Measurements from ENCODE around the gene ZNF460. TPM values are rescaled to one million over a fixed set of nuclear protein-coding genes. Genes with fewer than 3 reads are reported as not detected.

ZNF460 gene
- total and polyA plus RNA-seq, 8 donors, result 3.7 to 55.3 (median 6.1) TPM

- DNase-seq, result peak; percentile 91 to 98 (median 94)
- TF ChIP-seq, protein P1, sequence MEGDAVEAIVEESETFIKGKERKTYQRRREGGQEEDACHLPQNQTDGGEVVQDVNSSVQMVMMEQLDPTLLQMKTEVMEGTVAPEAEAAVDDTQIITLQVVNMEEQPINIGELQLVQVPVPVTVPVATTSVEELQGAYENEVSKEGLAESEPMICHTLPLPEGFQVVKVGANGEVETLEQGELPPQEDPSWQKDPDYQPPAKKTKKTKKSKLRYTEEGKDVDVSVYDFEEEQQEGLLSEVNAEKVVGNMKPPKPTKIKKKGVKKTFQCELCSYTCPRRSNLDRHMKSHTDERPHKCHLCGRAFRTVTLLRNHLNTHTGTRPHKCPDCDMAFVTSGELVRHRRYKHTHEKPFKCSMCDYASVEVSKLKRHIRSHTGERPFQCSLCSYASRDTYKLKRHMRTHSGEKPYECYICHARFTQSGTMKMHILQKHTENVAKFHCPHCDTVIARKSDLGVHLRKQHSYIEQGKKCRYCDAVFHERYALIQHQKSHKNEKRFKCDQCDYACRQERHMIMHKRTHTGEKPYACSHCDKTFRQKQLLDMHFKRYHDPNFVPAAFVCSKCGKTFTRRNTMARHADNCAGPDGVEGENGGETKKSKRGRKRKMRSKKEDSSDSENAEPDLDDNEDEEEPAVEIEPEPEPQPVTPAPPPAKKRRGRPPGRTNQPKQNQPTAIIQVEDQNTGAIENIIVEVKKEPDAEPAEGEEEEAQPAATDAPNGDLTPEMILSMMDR (IDR thresholded peaks at IDR 0.05), result peak; percentile 7 to 9
- Histone ChIP-seq H3K36me3 (peaks cover 0 to 13% of the 10 kb centered on the region in 2 donors), H3K4me3 (peak overlapping the region; percentile 91 to 96), H3K27me3 (no peaks in the 10 kb centered on the region), H3K4me1 (peaks cover 11 to 32% of the 10 kb centered on the region in 2 donors), H3K27ac (peak overlapping the region; percentile 93 to 99), H3K9me3 (no peaks in the 10 kb centered on the region)
- intact Hi-C loops (cut with DNase I), result no loop called here
- peak; percentile 96 for ATAC-seq
These were observed 694 bp upstream of the ZNF460 start for GRCh38 chr19:57279418-57280164.

DNA sequence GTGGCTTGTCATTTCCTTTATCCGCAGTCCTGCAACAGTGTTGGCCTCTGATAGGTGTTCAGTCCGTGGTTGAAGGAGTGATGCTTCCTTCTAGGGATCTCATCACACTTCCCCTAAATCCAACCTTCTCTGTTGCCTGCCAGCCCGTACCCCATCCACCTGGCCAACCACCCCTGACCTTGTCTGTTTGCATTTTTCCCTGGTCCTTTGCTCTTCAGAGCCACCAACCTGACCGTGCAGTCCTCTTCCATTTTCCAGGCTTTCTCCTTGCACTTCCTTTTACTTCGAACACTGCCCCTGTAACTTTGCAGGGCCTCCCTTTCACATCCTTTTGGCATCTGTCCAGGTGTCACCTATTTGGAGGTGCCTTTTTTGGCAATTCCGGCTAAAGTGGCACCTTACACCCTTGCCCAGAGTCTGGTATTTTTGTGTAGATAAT is 696 bp downstream of the ZNF460 start:
- Histone ChIP-seq H3K4me1 (peaks cover 11 to 32% of the 10 kb centered on the region in 2 donors), H3K9me3 (no peaks in the 10 kb centered on the region), H3K27me3 (no peaks in the 10 kb centered on the region), H3K27ac (peak overlapping the region; percentile 93 to 99), H3K4me3 (peak overlapping the region; percentile 91 to 96), H3K36me3 (peaks cover 0 to 27% of the 10 kb centered on the region in 2 donors)
- no peak for ATAC-seq
- intact Hi-C loops (cut with DNase I), result no loop called here
- TF ChIP-seq, protein P1 (IDR thresholded peaks at IDR 0.05), result no peak
- DNase-seq, result peak in 2 of 4 donors; percentile 24 to 37

- no peaks in the 10 kb centered on the region for H3K27me3 ChIP-seq
- TF ChIP-seq, protein P1 (IDR thresholded peaks at IDR 0.05), result no peak
- peaks cover 11 to 32% of the 10 kb centered on the region in 2 donors for H3K4me1 ChIP-seq
- H3K9me3 ChIP-seq, result no peaks in the 10 kb centered on the region
- H3K36me3 ChIP-seq, result peaks cover 0 to 39% of the 10 kb centered on the region in 2 donors
- no peak for ATAC-seq
- H3K27ac ChIP-seq, result no peak overlapping the region
- intact Hi-C loops (cut with DNase I), result no loop called here
- DNase-seq, result no peak
- peak overlapping the region in 1 of 2 donors; percentile 96 for H3K4me3 ChIP-seq
These were observed 1.8 kb downstream of the ZNF460 start for GRCh38 chr19:57282011-57282643.

DNA sequence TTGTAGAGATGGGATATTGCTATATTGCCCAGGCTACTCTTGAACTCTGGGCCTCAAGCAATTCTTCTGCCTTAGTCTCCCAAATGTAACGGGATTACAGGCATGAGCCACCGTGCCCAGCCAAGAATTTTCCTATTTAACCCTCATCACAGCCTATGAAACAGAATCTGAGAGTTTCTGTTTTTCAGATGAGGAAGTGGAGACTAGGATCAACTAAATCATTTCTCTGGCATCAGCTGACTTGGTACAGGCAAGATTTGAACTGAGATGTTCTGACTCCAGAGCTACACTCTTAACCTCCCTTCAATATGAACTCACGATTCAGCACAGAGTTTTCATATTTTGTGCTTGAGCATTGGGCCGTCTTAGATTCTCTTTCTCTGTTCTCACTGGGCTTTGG is 8.1 kb downstream of the ZNF460 start:
- peaks cover 0 to 32% of the 10 kb centered on the region in 2 donors for H3K9me3 ChIP-seq
- intact Hi-C loops (cut with DNase I), result no loop called here
- H3K27me3 ChIP-seq, result no peaks in the 10 kb centered on the region
- H3K36me3 ChIP-seq, result peaks cover 0 to 100% of the 10 kb centered on the region in 2 donors
- H3K4me3 ChIP-seq, result no peak overlapping the region
- no peak overlapping the region for H3K27ac ChIP-seq
- TF ChIP-seq, protein P1 (IDR thresholded peaks at IDR 0.05), result no peak
- H3K4me1 ChIP-seq, result peaks cover 0 to under 1% of the 10 kb centered on the region in 2 donors
- ATAC-seq, result no peak
- DNase-seq, result no peak

- Histone ChIP-seq H3K27me3 (no peaks in the 10 kb centered on the region), H3K36me3 (peaks cover 0 to 99% of the 10 kb centered on the region in 2 donors), H3K4me3 (no peak overlapping the region), H3K27ac (no peak overlapping the region), H3K4me1 (no peaks in the 10 kb centered on the region), H3K9me3 (peaks cover 0 to 39% of the 10 kb centered on the region in 2 donors)
- TF ChIP-seq, protein P1 (IDR thresholded peaks at IDR 0.05), result no peak
- DNase-seq, result no peak
- ATAC-seq, result no peak
- intact Hi-C loops (cut with DNase I), result no loop called here
These were observed 10.7 kb downstream of the ZNF460 start for GRCh38 chr19:57290970-57291369.

All from left lung (tissue), 10 donors.